Mononuclear cell (primary cell): ENCODE data around the gene ALK. TPM values are rescaled to one million over a fixed set of nuclear protein-coding genes. Genes with fewer than 3 reads are reported as not detected.

Source experiments
- H3K27me3 ChIP-seq: 2 replicates; pipeline ENCODE4 v1.6.0; 2011; ENCODE audit warnings: low read length, control low read depth; ENCODE audit not compliant: insufficient read depth
- H3K4me1 ChIP-seq: 2 replicates; pipeline ENCODE4 v1.5.1; 2011; ENCODE audit warnings: mild to moderate bottlenecking, low read length, control low read depth; ENCODE audit not compliant: insufficient read depth
- H3K4me3 ChIP-seq: 2 replicates; pipeline ENCODE4 v1.5.1; 2011; ENCODE audit warnings: mild to moderate bottlenecking, low read length, moderate library complexity
- H3K9me3 ChIP-seq: 2 replicates; pipeline ENCODE4 v1.5.1; 2011; ENCODE audit warnings: low read depth, mild to moderate bottlenecking, control low read depth, low read length
- total RNA-seq: library from RNA; depleted of rRNA; stranded (reverse); fragments of >200 nt; gene quantifications from one replicate; pipeline ENCODE4 v1.2.3, GENCODE V29; 2012

Gene ALK
- total RNA-seq, 1 donor, result not detected

- Histone ChIP-seq H3K27me3 (no peaks in the 10 kb centered on the region), H3K4me1 (no peaks in the 10 kb centered on the region), H3K9me3 (no peaks in the 10 kb centered on the region)
Measured at GRCh38 chr2:29394311-29394980, 526.9 kb downstream of the ALK start.

GRCh38 chr2:29393676-29394075 is 527.7 kb downstream of the ALK start:
- H3K27me3 ChIP-seq, result no peaks in the 10 kb centered on the region
- no peaks in the 10 kb centered on the region for H3K4me1 ChIP-seq
- no peak overlapping the region for H3K4me3 ChIP-seq
- H3K9me3 ChIP-seq, result no peaks in the 10 kb centered on the region

More at GRCh38 chr2:29394311-29394980, 526.9 kb downstream of the ALK start:
- no peak overlapping the region for H3K4me3 ChIP-seq

DNA sequence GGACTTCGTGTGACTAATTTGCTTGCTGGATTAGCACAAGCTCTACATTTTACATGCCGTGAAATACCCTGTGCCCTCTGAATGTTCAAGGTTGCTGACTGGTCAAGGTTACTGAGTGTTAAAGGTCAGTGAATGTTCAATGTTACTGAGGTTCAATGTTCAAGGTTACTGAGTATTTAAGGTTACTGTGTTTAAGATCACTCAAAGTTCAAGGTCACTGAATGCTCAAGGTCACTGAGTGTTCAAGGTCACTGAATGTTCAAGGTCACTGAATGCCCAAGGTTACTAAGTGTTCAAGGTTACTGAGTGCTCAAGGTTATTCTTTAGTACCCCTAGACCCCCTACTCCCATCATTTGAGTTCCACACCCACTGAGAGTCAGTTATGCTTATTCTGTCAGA is 528.6 kb downstream of the ALK start:
- Histone ChIP-seq H3K4me3 (no peak overlapping the region), H3K4me1 (no peaks in the 10 kb centered on the region), H3K9me3 (no peaks in the 10 kb centered on the region), H3K27me3 (no peaks in the 10 kb centered on the region)

- Histone ChIP-seq H3K27me3 (no peaks in the 10 kb centered on the region), H3K4me3 (no peak overlapping the region), H3K9me3 (no peaks in the 10 kb centered on the region), H3K4me1 (no peaks in the 10 kb centered on the region)
Measured at GRCh38 chr2:29390136-29390535, 531.2 kb downstream of the ALK start.

- H3K27me3 ChIP-seq, result no peaks in the 10 kb centered on the region
- H3K4me1 ChIP-seq, result no peaks in the 10 kb centered on the region
- H3K4me3 ChIP-seq, result no peak overlapping the region
- H3K9me3 ChIP-seq, result no peaks in the 10 kb centered on the region
Measured at GRCh38 chr2:29389686-29390085, 531.7 kb downstream of the ALK start.

DNA sequence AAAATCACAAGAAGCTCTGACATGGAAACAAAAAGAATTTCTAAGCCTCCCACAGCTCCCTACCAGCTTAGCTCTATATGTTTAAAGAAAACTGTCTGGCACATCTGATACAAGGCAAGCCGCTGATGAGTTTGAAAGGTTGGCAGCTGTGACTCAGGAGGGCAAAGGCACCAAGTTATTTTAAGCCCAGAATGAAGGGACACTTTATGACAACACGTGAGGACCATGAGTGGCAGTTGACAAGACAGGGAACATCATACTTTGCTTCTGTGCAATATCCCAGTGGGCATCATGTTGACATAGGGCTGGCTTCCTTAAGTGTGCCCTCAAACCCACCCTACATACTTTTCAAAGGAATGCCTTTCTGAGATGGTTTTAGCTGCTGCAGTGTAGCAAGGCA is 533.3 kb downstream of the ALK start:
- no peaks in the 10 kb centered on the region for H3K4me1 ChIP-seq
- H3K9me3 ChIP-seq, result no peaks in the 10 kb centered on the region
- no peak overlapping the region for H3K4me3 ChIP-seq
- H3K27me3 ChIP-seq, result no peaks in the 10 kb centered on the region

- Histone ChIP-seq H3K9me3 (no peaks in the 10 kb centered on the region), H3K4me3 (no peak overlapping the region), H3K27me3 (no peaks in the 10 kb centered on the region), H3K4me1 (no peaks in the 10 kb centered on the region)
Measured at GRCh38 chr2:29382486-29382885, 538.9 kb downstream of the ALK start.

- Histone ChIP-seq H3K27me3 (no peaks in the 10 kb centered on the region), H3K4me1 (no peaks in the 10 kb centered on the region), H3K4me3 (no peak overlapping the region), H3K9me3 (no peaks in the 10 kb centered on the region)
Measured at GRCh38 chr2:29377788-29378187, 543.6 kb downstream of the ALK start.

- Histone ChIP-seq H3K27me3 (no peaks in the 10 kb centered on the region), H3K4me1 (no peaks in the 10 kb centered on the region), H3K4me3 (no peak overlapping the region), H3K9me3 (no peaks in the 10 kb centered on the region)
Measured at GRCh38 chr2:29376541-29376940, 544.8 kb downstream of the ALK start.

DNA sequence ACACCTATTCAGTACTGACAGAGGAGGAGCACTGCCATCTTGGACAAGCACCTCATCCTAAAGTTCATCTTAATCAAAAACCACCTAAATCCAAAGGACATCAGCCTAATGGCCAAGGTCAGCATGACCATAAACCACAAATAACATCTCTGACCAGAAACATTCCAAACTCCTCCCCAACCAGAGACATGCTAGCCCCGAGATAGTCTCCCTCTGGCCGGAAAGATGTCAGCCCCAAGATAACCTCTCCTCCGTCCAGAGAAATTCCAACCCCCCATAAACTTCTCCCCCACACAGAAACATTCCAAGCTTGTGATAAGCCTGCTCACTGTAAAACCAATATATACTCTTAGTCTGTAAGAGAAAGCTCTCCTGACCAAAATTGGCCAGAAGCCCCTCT is 545.5 kb downstream of the ALK start:
- Histone ChIP-seq H3K4me3 (no peak overlapping the region), H3K4me1 (no peaks in the 10 kb centered on the region), H3K9me3 (no peaks in the 10 kb centered on the region), H3K27me3 (no peaks in the 10 kb centered on the region)

GRCh38 chr2:29374823-29375222 is 546.6 kb downstream of the ALK start:
- Histone ChIP-seq H3K27me3 (no peaks in the 10 kb centered on the region), H3K4me1 (no peaks in the 10 kb centered on the region), H3K9me3 (no peaks in the 10 kb centered on the region), H3K4me3 (no peak overlapping the region)

GRCh38 chr2:29373870-29374269 is 547.5 kb downstream of the ALK start:
- H3K4me3 ChIP-seq, result no peak overlapping the region
- no peaks in the 10 kb centered on the region for H3K27me3 ChIP-seq
- H3K9me3 ChIP-seq, result no peaks in the 10 kb centered on the region
- H3K4me1 ChIP-seq, result no peaks in the 10 kb centered on the region

DNA sequence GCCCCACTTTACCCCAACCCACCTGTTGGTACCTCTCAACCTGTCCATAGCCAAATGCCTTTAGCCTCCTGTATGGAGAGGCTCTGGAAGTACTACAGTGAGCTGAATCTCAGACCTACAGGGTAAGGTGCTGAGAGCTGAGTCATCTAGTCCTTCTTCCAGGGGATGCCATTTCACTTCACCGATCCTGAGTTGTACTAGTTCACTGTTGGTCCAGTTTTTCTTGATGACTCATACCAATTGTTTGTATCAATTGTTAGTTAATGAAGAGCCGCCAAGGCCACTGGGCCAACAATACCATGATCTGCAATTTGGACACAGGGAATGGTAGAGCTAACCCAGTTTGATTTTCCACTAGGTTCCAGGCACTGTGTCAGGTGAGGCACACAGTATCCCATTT is 549.2 kb downstream of the ALK start:
- no peaks in the 10 kb centered on the region for H3K4me1 ChIP-seq
- no peak overlapping the region for H3K4me3 ChIP-seq
- no peaks in the 10 kb centered on the region for H3K27me3 ChIP-seq

DNA sequence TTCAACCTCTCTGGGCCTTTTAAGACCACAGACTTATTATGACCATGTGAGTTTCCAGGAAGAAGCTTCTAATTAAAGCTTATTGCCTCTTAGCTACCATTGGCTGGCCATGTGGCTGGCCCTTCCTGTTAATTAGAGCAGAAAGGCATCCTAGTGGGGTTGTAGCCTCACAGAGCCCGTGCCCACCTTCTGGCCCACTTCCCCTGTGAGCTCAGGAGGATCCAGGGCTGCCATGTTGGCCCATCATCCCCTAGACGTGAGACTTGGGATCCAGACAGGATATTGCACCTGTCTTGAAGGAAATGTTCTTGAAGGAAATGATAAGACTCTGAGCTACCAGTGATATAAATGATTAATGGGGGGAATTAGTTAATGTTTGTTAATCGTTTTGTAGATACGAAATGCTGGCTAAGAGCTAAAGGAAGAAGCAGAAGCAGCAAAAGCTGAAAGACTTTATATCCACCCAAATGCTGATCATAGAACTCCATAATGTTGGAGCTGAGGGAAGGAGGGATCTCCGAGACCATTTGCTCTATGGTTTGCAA is 550.7 kb downstream of the ALK start:
- Histone ChIP-seq H3K27me3 (no peaks in the 10 kb centered on the region), H3K4me3 (no peak overlapping the region), H3K9me3 (no peaks in the 10 kb centered on the region), H3K4me1 (no peaks in the 10 kb centered on the region)

More for the DNA sequence above, 549.2 kb downstream of the ALK start:
- H3K9me3 ChIP-seq, result no peaks in the 10 kb centered on the region

DNA sequence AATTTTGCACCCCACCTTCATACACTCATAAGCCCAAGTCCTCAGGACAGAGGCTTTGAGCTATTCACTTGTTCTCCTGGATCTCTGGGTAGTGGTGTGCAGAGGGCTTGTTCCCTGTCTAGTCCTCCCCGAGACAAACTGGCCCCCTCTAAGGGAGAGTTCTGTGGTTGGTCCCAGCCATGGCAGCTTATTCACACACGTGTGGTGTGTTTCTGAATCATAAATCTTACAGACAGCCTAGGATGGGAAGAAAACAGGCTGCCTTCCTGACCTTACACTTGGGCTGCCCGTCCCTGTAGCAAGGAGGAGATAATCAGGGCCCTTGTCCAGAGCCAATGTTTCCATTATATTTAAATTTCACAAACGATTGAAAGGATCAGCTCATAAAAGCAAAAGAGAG is 551.2 kb downstream of the ALK start:
- no peaks in the 10 kb centered on the region for H3K4me1 ChIP-seq
- no peak overlapping the region for H3K4me3 ChIP-seq
- H3K27me3 ChIP-seq, result no peaks in the 10 kb centered on the region
- H3K9me3 ChIP-seq, result no peaks in the 10 kb centered on the region

- Histone ChIP-seq H3K4me3 (no peak overlapping the region), H3K4me1 (no peaks in the 10 kb centered on the region), H3K27me3 (no peaks in the 10 kb centered on the region), H3K9me3 (no peaks in the 10 kb centered on the region)
Measured at GRCh38 chr2:29368659-29369040, 552.7 kb downstream of the ALK start.
